ENCODE measurements around the gene PDLIM5. TPM values are rescaled to one million over a fixed set of nuclear protein-coding genes. Genes with fewer than 3 reads are reported as not detected.

PDLIM5 gene
- polyA plus RNA-seq, 1 donor (not counting 4 experiments of a cell fraction or from before 2014, with no cell fraction given), result 112 TPM

DNA sequence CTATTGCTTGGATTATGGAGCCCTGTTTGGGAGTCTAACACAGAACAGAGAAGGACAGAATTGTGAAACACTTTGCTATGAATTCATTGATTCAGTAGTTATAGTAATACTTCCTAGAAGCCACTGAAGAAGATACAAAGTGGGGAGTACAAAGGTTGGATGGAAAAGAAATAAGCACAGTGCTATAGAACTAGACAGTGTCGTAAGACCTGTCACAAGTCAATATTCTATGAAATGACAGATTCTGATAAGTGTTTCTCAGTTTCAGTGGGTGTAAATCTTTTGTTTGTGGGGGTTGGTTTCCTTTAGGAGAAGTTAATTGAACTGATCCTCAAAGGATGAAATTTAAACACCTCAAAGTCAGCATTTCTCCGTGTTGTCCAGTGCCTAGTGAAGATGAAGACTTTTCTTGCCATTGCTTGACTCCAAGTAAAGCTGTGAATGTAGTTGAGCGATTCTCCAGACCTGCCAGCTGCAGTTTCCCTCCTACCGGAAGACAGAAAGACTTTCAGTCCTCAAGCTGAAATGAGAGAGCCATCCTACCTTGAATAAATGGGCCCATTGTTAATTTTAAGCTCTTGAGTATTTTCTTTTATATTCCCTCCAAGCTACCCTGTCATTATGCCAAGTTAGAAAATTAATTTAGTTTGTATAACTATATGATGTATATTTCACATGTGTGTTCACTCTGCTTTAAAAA lies 7.9 kb downstream of the PDLIM5 start:
- Histone ChIP-seq H3K4me1 (ENCODE audit: control insufficient read depth, extremely low read depth, insufficient read depth, low read length) (peaks cover 35% of the 10 kb centered on the region), H3K9me1 (ENCODE audit: control insufficient read depth, extremely low read depth, insufficient read depth, low read length) (peaks cover 2% of the 10 kb centered on the region), H3K4me3 (ENCODE audit: control insufficient read depth in 2 of 3, extremely low read depth in 1 of 3, insufficient read depth in 2 of 3, low read depth in 1 of 3, low read length in 3 of 3) (no peak overlapping the region), H3K36me3 (ENCODE audit: control insufficient read depth in 2 of 2, extremely low read depth in 1 of 2, insufficient read depth in 2 of 2, low read length in 2 of 2) (peaks cover 4 to 12% of the 10 kb centered on the region in 2 experiments), H2AFZ (ENCODE audit: control insufficient read depth, low read length) (no peak overlapping the region), H3K79me2 (ENCODE audit: control insufficient read depth, insufficient read depth, low read length) (peaks cover 95% of the 10 kb centered on the region), H3K9ac (ENCODE audit: control insufficient read depth, extremely low read depth, insufficient read depth, low read length) (no peak overlapping the region), H3K27me3 (ENCODE audit: control insufficient read depth, extremely low read depth, insufficient read depth, low read length) (no peaks in the 10 kb centered on the region), H4K20me1 (ENCODE audit: control insufficient read depth, extremely low read depth, insufficient read depth, low read length) (no peaks in the 10 kb centered on the region), H3K27ac (ENCODE audit: control insufficient read depth, insufficient read depth, low read length) (no peak overlapping the region), H3K4me2 (ENCODE audit: control insufficient read depth, extremely low read depth, insufficient read depth, low read depth, low read length) (no peak overlapping the region), H3K9me3 (ENCODE audit: control insufficient read depth, low read depth, low read length) (no peaks in the 10 kb centered on the region)
- FAIRE-seq (peak; percentile 36), DNase-seq (ENCODE audit: low read depth, low spot score) (no peak)
- TF ChIP-seq, protein P1, sequence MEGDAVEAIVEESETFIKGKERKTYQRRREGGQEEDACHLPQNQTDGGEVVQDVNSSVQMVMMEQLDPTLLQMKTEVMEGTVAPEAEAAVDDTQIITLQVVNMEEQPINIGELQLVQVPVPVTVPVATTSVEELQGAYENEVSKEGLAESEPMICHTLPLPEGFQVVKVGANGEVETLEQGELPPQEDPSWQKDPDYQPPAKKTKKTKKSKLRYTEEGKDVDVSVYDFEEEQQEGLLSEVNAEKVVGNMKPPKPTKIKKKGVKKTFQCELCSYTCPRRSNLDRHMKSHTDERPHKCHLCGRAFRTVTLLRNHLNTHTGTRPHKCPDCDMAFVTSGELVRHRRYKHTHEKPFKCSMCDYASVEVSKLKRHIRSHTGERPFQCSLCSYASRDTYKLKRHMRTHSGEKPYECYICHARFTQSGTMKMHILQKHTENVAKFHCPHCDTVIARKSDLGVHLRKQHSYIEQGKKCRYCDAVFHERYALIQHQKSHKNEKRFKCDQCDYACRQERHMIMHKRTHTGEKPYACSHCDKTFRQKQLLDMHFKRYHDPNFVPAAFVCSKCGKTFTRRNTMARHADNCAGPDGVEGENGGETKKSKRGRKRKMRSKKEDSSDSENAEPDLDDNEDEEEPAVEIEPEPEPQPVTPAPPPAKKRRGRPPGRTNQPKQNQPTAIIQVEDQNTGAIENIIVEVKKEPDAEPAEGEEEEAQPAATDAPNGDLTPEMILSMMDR (optimal IDR thresholded peaks at IDR 0.05 in 1 of 3, IDR thresholded peaks at IDR 0.05 in 1 of 3, conservative IDR thresholded peaks at IDR 0.05 in 1 of 3; ENCODE audit: extremely low read depth in 1 of 3, insufficient read depth in 2 of 3, low read length in 3 of 3), result no peak
- no peak for TF ChIP-seq EZH2 (IDR thresholded peaks at IDR 0.05; ENCODE audit: low read length)
- dilution Hi-C loops (cut with MboI; ENCODE audit: extremely low pct_ligation_motif_present, low sequenced_read_pairs), result no loop called here

DNA sequence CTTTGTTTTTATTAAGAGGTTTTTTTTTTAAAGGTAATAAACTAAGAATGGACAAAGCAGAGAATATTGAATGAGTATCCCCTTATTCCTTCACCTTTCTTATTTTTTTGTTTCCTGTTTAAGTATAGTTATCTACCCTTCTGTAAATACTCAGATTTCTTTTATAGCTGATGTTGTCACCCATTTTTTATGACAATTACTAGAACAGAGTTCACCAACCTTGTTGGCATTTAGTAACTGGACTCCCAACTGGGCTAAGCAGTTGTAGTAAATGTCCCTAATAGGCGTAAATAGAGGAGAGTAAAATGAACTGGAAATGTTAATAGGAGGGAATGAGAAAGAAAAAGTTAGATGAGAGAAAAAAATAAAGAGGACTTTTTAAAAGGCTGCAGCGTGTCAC lies 9.8 kb downstream of the PDLIM5 start:
- Histone ChIP-seq H3K9me1 (ENCODE audit: control insufficient read depth, extremely low read depth, insufficient read depth, low read length) (peaks cover 2% of the 10 kb centered on the region), H3K27ac (ENCODE audit: control insufficient read depth, insufficient read depth, low read length) (no peak overlapping the region), H3K79me2 (ENCODE audit: control insufficient read depth, insufficient read depth, low read length) (peaks cover 95% of the 10 kb centered on the region), H3K4me2 (ENCODE audit: control insufficient read depth, extremely low read depth, insufficient read depth, low read depth, low read length) (no peak overlapping the region), H3K4me1 (ENCODE audit: control insufficient read depth, extremely low read depth, insufficient read depth, low read length) (peaks cover 26% of the 10 kb centered on the region), H3K27me3 (ENCODE audit: control insufficient read depth, extremely low read depth, insufficient read depth, low read length) (no peaks in the 10 kb centered on the region), H3K4me3 (ENCODE audit: control insufficient read depth in 2 of 3, extremely low read depth in 1 of 3, insufficient read depth in 2 of 3, low read depth in 1 of 3, low read length in 3 of 3) (no peak overlapping the region), H3K9me3 (ENCODE audit: control insufficient read depth, low read depth, low read length) (no peaks in the 10 kb centered on the region), H3K36me3 (ENCODE audit: control insufficient read depth in 2 of 2, extremely low read depth in 1 of 2, insufficient read depth in 2 of 2, low read length in 2 of 2) (peaks cover 4 to 12% of the 10 kb centered on the region in 2 experiments), H4K20me1 (ENCODE audit: control insufficient read depth, extremely low read depth, insufficient read depth, low read length) (no peaks in the 10 kb centered on the region), H2AFZ (ENCODE audit: control insufficient read depth, low read length) (no peak overlapping the region), H3K9ac (ENCODE audit: control insufficient read depth, extremely low read depth, insufficient read depth, low read length) (no peak overlapping the region)
- no peak for TF ChIP-seq EZH2 (IDR thresholded peaks at IDR 0.05; ENCODE audit: low read length)
- TF ChIP-seq, protein P1 (optimal IDR thresholded peaks at IDR 0.05 in 1 of 3, IDR thresholded peaks at IDR 0.05 in 1 of 3, conservative IDR thresholded peaks at IDR 0.05 in 1 of 3; ENCODE audit: extremely low read depth in 1 of 3, insufficient read depth in 2 of 3, low read length in 3 of 3), result no peak
- DNase-seq (ENCODE audit: low read depth, low spot score), result no peak
- dilution Hi-C loops (cut with MboI; ENCODE audit: extremely low pct_ligation_motif_present, low sequenced_read_pairs), result no loop called here
- FAIRE-seq, result no peak
